A549 (cell line): ENCODE data around the gene CNOT11.

Experiments
- CBX8 ChIP-seq: fragments of 200-600 bp; sonication (generic); IDR thresholded peaks from 2 replicates; pipeline ENCODE4 v1.6.1; 2016
- CTCF ChIP-seq: fragments of >200 bp; sonication (Bioruptor Twin); formaldehyde crosslinking; IDR thresholded peaks from 3 replicates; pipeline ENCODE4 v1.5.1; 2016
- ESRRA ChIP-seq: fragments of 150-350 bp; IDR thresholded peaks from 2 replicates; pipeline ENCODE4 v1.6.1; 2014; ENCODE audit warnings: mild to moderate bottlenecking, low read length, borderline replicate concordance
- HDAC2 ChIP-seq: fragments of 200-600 bp; sonication (generic); IDR thresholded peaks from 2 replicates; pipeline ENCODE4 v1.6.1; 2016
- NR3C1 ChIP-seq: fragments of >200 bp; sonication (Bioruptor Twin); formaldehyde crosslinking; IDR thresholded peaks from 3 replicates; pipeline ENCODE4 v1.6.1; 2017
- POLR2A ChIP-seq: IDR thresholded peaks from 2 replicates; pipeline ENCODE4 v1.6.1; 2012; ENCODE audit warnings: mild to moderate bottlenecking, low read length
- RFX5 ChIP-seq: fragments of 450-650 bp; IDR thresholded peaks from 2 replicates; pipeline ENCODE4 v1.7.1; 2014; ENCODE audit warnings: antibody characterized with exemption, mild to moderate bottlenecking, moderate library complexity

- TF ChIP-seq CTCF: no peak
- no peak for TF ChIP-seq NR3C1
- TF ChIP-seq ESRRA: no peak
- no peak for TF ChIP-seq POLR2A
- TF ChIP-seq CBX8: no peak
- no peak for TF ChIP-seq RFX5
- no peak for TF ChIP-seq HDAC2
Measured at GRCh38 chr2:101263377-101263800, 10.7 kb downstream of the CNOT11 start.
